Stimulated activated CD4-positive, alpha-beta T cell treated with anti-CD3 and anti-CD28 coated beads, Interleukin-1b, Interleukin-23, amount 100 ng/mL, for 4 hours (primary cell): ENCODE results near the gene TSPAN4.

ENCODE experiments used
- DNase-seq, 2 donors: peaks; one replicate each; pipeline ENCODE4 v3.0.0-alpha.2; 2020; ENCODE audit warnings: low read depth in 2 of 2

The TSPAN4 gene

DNA sequence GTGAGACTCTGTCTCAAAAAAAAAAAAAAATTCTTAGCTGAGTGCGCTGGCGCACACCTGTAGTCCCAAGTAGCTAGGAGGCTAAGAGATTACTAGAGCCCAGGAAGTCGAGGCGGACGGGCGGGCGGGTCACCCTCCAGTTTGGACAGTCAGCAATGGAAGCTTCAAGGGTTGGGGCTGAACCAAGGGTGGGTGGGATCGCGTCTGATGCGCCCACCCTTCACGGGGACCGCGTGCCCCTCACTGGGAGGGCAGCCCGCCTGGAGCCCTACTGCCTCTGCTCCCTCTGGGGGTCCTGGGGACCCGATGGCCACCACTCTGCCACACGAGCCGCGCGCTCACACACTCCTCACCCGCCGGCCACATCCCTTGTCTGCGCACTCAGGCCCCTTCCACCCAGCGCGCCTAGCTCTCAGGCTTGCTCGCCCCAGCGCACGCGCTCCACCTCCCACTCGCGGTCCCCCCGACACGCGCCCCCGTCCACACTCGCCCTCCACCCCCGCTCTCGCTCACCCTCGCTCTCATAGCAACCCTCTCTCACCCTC lies 67.5 kb downstream of the TSPAN4 start:
- peak in 1 of 2 donors; percentile 53 for DNase-seq

DNA sequence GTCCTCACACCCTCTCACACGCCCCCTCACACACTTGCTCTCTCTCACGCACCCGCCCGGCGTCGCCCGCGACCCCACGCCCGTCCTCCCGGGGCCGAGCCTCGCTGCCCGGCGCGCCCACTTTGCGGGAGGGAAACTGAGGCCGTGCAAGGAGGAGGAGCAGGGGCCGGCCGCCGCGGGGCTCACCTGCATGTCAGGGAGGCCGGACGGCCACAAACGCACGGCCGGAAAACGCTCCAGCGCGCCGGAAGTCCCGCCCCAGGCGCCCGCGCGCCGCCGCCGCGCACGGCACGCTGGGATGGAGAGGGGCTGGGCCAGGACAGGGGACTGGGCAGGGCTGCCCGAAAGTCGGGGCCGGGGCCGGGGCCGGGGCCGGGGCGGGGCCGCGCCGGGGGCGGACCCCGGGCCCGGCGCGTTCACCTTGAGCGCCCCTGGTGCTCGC lies 68.0 kb downstream of the TSPAN4 start, which contains the start of gene CHID1:
CHID1 (minus strand) TSS at position 222 of the 442 bp plus-strand sequence. CDS start 5,994 bp downstream, outside the sequence.
- peak; percentile 67 to 85 for DNase-seq

DNA sequence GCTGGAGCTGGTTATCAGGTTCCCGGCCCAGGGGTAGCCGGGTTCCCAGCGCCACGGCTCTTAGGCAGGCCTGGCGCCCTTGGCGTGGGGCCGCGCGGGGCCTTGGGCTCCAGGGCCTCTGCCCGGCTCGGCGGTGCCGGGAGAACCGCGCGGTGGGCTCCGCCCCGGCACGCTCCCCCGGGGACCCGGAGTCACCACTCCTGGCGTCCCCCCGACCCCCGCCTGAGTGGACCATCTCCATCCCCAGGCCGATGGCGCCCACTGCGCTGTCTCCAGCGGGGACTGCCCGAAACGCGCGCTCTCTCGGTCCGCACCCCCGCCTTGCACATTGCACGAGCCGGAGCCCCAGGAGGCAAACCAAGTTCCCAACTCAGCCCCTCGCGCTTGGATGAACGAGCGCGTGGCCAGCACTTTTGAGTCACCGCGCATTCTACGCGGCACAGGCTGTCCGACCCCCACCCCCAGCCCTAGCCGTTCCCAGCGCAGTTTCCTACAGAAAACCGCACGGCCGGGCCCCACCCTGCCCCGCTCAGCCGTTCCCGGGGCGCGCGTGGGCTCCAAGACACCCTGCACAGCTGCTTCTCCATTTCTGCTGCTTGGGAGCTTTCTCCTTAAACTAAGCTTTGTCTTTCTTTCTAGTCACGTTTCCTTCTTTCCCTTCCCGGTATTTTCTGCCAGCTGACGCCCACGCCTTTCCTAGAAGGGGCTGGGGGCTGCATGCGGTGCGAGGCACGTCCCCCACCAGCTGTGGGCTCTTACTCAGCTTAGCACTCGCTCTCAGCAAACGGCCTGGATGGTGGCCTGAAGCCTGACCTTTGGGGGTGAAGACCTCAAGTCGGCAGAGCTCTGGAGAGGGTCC lies 68.6 kb downstream of the TSPAN4 start:
- peak in 1 of 2 donors; percentile 30 for DNase-seq

DNA sequence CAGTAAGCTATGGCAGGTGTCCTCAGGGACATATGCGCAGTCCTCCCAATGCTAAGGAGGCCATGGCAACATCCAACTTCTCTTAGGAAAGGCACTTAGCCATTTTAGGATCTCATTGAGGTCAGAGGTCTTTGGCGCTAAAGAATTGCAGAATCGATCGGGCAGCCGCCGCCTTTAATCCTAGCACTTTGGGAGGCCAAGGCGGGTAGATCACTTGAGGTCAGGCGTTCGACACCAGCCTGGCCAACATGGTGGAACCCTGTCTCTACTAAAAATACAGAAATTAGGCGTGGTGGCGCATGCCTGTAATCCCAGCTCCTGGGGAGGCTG lies 69.2 kb downstream of the TSPAN4 start:
- no peak for DNase-seq

DNA sequence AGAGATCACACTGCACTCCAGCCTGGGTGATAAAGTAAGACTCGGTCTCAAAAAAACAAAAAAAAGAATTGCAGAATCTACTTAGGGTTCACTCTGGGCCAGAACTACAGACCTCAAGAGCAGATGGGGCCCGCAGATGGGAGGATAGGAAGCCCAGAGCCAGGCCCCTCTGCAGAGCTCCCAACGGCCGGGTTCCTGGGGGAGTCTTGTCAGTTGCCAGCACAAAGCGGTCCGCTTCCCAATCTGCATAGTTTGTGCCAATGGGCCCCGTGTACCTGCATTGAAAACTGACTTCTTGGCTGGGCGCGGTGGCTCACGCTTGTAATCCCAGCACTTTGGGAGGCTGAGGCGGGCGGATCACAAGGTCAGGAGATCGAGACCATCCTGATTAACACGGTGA lies 69.6 kb downstream of the TSPAN4 start:
- DNase-seq = no peak

- DNase-seq = no peak
Measured at GRCh38 chr11:913043-913442, 70.4 kb downstream of the TSPAN4 start.

- no peak for DNase-seq
Measured at GRCh38 chr11:914204-914603, 71.6 kb downstream of the TSPAN4 start.

DNA sequence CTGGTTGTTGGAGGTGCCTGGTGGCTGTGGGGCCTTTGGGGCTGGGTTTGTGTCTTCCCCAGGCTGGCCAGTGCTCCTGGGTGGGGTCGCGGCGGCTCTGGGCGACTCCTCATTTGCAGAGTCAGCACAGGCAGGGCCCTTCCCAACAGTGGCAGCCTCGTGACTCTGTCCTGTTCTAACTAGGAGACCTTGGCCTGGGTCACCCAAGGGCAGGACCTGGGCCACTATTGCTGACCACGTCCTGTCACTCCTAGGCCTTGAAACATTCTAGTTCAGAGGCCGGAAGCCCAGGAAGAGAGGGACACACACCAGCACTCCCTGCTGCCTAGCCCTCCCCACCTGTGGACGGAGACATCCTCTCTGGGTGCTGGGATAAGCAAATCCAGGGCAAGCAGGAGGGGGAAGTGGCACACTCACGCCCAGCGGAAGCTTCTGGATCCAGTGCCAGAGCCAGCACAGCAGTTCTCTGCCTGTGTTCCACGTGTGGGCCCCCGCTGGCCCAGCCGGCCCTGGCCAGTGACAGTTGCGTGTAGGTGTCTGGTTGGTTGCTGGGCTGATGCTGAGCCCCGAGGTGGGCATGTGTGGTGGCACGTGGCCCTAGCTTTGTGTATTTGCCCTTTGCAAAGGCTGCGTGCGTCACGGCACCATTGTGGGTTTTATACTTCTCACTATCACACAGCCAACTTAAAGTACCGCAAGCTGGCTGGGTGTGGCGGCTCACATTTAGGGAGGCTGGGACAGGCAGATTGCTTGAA lies 72.3 kb downstream of the TSPAN4 start:
- DNase-seq = no peak
